GM12878 (cell line): ENCODE data around the gene ADAM10. TPM values are rescaled to one million over a fixed set of nuclear protein-coding genes. Genes with fewer than 3 reads are reported as not detected.

Experiments
- ATAC-seq: fragments of 200-7000 bp; cut with Tn5 transposase; 3 replicates; pipeline ENCODE4 v1.9.1; 2020; ENCODE audit warnings: mild to moderate bottlenecking, moderate library complexity
- BruUV-seq: library from RNA; stranded (reverse); fragments of 400-500 nt; replicated peaks from 2 replicates; lab custom pipeline; 2021; lab: Mats Ljungman, UMichigan
- CTCF ChIA-PET: fragments of 300-600 bp; sonication (Branson Sonifier 250); formaldehyde crosslinking; extraction: SDS; loops from one replicate; lab custom pipeline; 2021; ENCODE audit warnings: inconsistent platforms; lab: Yijun Ruan, JAX
- POLR2A ChIA-PET: fragments of 350-600 bp; formaldehyde crosslinking; extraction: SDS; loops from one replicate; lab custom pipeline; 2021; ENCODE audit warnings: inconsistent platforms; lab: Charles Lee
- RAD21 ChIA-PET: fragments of 300-600 bp; sonication (Branson Sonifier 250); formaldehyde crosslinking; loops from one replicate; lab custom pipeline; 2023; ENCODE audit warnings: antibody characterized with exemption; ENCODE audit not compliant: unreplicated experiment; lab: Charles Lee
- SMC1A ChIA-PET: fragments of 300-600 bp; sonication (Branson Sonifier 250); formaldehyde crosslinking; loops from one replicate; lab custom pipeline; 2023; ENCODE audit not compliant: unreplicated experiment, uncharacterized antibody; lab: Charles Lee
- DNase-seq: peaks from one replicate; pipeline ENCODE4 v3.0.0-alpha.2; 2011; ENCODE audit warnings: low read depth, low spot score
- FAIRE-seq: peaks from 3 replicates; lab custom pipeline; 2011; peaks lifted over from hg19 to GRCh38; lab: Jason Lieb, UNC
- H2AFZ ChIP-seq: 2 replicates; pipeline ENCODE4 v1.6.0; 2011; ENCODE audit warnings: low read depth, low read length, control low read depth; ENCODE audit not compliant: control insufficient read depth
- H3K27ac ChIP-seq: 2 replicates; pipeline ENCODE4 v1.5.1; 2011; ENCODE audit warnings: control low read depth; ENCODE audit not compliant: control insufficient read depth, insufficient read depth
- H3K27me3 ChIP-seq, 2 experiments: replicated peaks in 1 of 2; 2 replicates each; pipeline versions ENCODE4 v1.6.0 to v1.6.1; 2011; ENCODE audit warnings: low read length in 1 of 2; ENCODE audit not compliant: control insufficient read depth in 2 of 2, insufficient read depth in 2 of 2
- H3K36me3 ChIP-seq, 2 experiments: 2 replicates each; pipeline ENCODE4 v1.5.1; 2011; ENCODE audit warnings: low read length in 1 of 2; ENCODE audit not compliant: control insufficient read depth in 2 of 2, insufficient read depth in 2 of 2
- H3K4me1 ChIP-seq: 2 replicates; pipeline ENCODE4 v1.6.1; 2011; ENCODE audit warnings: mild to moderate bottlenecking, low read length, moderate library complexity, mixed read lengths; ENCODE audit not compliant: control insufficient read depth, insufficient read depth
- H3K4me2 ChIP-seq: 2 replicates; pipeline ENCODE4 v1.6.0; 2011; ENCODE audit warnings: control low read depth; ENCODE audit not compliant: control insufficient read depth, insufficient read depth
- H3K4me3 ChIP-seq: fragments of 200-600 bp; sonication (generic); 2 replicates; pipeline ENCODE4 v1.5.1; 2016
- H3K79me2 ChIP-seq: 2 replicates; pipeline ENCODE4 v1.6.0; 2011; ENCODE audit warnings: low read length; ENCODE audit not compliant: control insufficient read depth, insufficient read depth
- H3K9ac ChIP-seq: 2 replicates; pipeline ENCODE4 v1.8.0; 2011; ENCODE audit warnings: low read length, control low read depth, mixed read lengths; ENCODE audit not compliant: control insufficient read depth, insufficient read depth
- H3K9me3 ChIP-seq: replicated peaks from 3 replicates; pipeline ENCODE4 v1.5.1; 2011; ENCODE audit warnings: mild to moderate bottlenecking, low read length; ENCODE audit not compliant: control insufficient read depth, insufficient read depth
- H4K20me1 ChIP-seq: 2 replicates; pipeline ENCODE4 v1.6.0; 2011; ENCODE audit not compliant: control insufficient read depth, insufficient read depth
- BCL3 ChIP-seq: IDR thresholded peaks from 2 replicates; pipeline ENCODE4 v1.6.1; 2011; ENCODE audit warnings: borderline replicate concordance, low read depth, mild to moderate bottlenecking, moderate library complexity, low read length; ENCODE audit not compliant: insufficient read depth, poor library complexity, severe bottlenecking
- E2F8 ChIP-seq: fragments of 450-650 bp; IDR thresholded peaks from 2 replicates; pipeline ENCODE4 v1.6.1; 2018; ENCODE audit warnings: mild to moderate bottlenecking, low read depth, moderate library complexity; ENCODE audit not compliant: partially characterized antibody
- IKZF1 ChIP-seq: fragments of 450-650 bp; conservative IDR thresholded peaks from 2 replicates; pipeline ENCODE4 v1.6.1; 2017; ENCODE audit warnings: antibody characterized with exemption, mild to moderate bottlenecking
- IRF4 ChIP-seq: IDR thresholded peaks from 2 replicates; pipeline ENCODE4 v1.6.1; 2011; ENCODE audit warnings: low read depth, low read length
- JUND ChIP-seq: IDR thresholded peaks from 2 replicates; pipeline ENCODE4 v1.6.1; 2012; ENCODE audit warnings: low read depth, mild to moderate bottlenecking, low read length, improper control_type of control experiment, moderate library complexity
- MTA3 ChIP-seq: IDR thresholded peaks from 2 replicates; pipeline ENCODE4 v1.6.1; 2012; ENCODE audit warnings: low read length, inconsistent platforms, borderline replicate concordance
- NR2F1 ChIP-seq: fragments of 450-650 bp; conservative IDR thresholded peaks from 2 replicates; pipeline ENCODE4 v1.6.1; 2017; ENCODE audit warnings: mild to moderate bottlenecking
- PBX3 ChIP-seq: IDR thresholded peaks from 2 replicates; pipeline ENCODE4 v1.6.1; 2011; ENCODE audit warnings: mild to moderate bottlenecking, low read depth, low read length, moderate library complexity; ENCODE audit not compliant: insufficient replicate concordance
- PML ChIP-seq: IDR thresholded peaks from 2 replicates; pipeline ENCODE4 v1.6.1; 2012; ENCODE audit warnings: low read length, inconsistent platforms
- RAD21 ChIP-seq: IDR thresholded peaks from 2 replicates; pipeline ENCODE4 v1.6.1; 2011; ENCODE audit warnings: mild to moderate bottlenecking, low read depth, low read length, moderate library complexity; ENCODE audit not compliant: insufficient read depth
- SIN3A ChIP-seq: IDR thresholded peaks from 2 replicates; pipeline ENCODE4 v1.6.1; 2012; ENCODE audit warnings: low read depth, low read length, improper control_type of control experiment
- SMC3 ChIP-seq: IDR thresholded peaks from 2 replicates; pipeline ENCODE4 v1.6.1; 2011; ENCODE audit warnings: low read length, improper control_type of control experiment, borderline replicate concordance
- WGBS: methylation state at CpG from one replicate; pipeline ENCODE4 v1.1.6; 2016; ENCODE audit warnings: low lambda C conversion rate; ENCODE audit not compliant: insufficient replicate concordance, insufficient coverage; ENCODE audit errors: missing lambda C conversion rate; 5-methylcytosine and 5-hydroxymethylcytosine counted together
- in situ Hi-C: fragments of 300-500 bp; cut with MboI; formaldehyde crosslinking; loops from 9 replicates; pipeline ENCODE4 v1.14.3; 2018; ENCODE audit warnings: mixed read lengths
- intact Hi-C: fragments of 100-400 bp; cut with micrococcal nuclease; formaldehyde crosslinking; loops from one replicate; pipeline ENCODE4 v1.14.2; 2022; ENCODE audit not compliant: unreplicated experiment
- polyA plus RNA-seq, 11 experiments: library from polyadenylated mRNA; depleted of rRNA in 4 of 11; unstranded in 6 of 11; stranded (reverse) in 5 of 11; fragments of >200 nt; fragmentation: Nextera tagmentation in 4 of 11; fragmentation: Illumina TruSeq in 1 of 11; extraction: Ambion mirVana in 4 of 11; extraction: Trizol in 1 of 11; gene quantifications; 1 replicate in 1 of 11; 2 replicates in 10 of 11; pipeline versions ENCODE4 v1.2.1 to v1.2.3, GENCODE V29; 2011 to 2016; ENCODE audit warnings: inconsistent platforms in 2 of 11, missing spikeins in 2 of 11, low read depth in 1 of 11
- total RNA-seq, 4 experiments: library from RNA; depleted of rRNA in 3 of 4; stranded (reverse); fragments of >200 nt in 3 of 4; fragmentation: Illumina TruSeq in 1 of 4; extraction: Trizol in 1 of 4; gene quantifications; 2 replicates each; pipeline versions ENCODE4 v1.2.1 to v1.2.3, GENCODE V29; 2013 to 2021

ADAM10 gene
- total and polyA plus RNA-seq, 10 of the 15 experiments (the other 5 are each of a cell fraction or from before 2014, with no cell fraction given) = 10.0 to 88.9 (median 51.7) TPM

- Histone ChIP-seq H3K27ac (no peak overlapping the region), H2AFZ (no peak overlapping the region), H3K4me3 (no peak overlapping the region), H3K9ac (no peak overlapping the region), H3K4me2 (no peak overlapping the region), H4K20me1 (no peaks in the 10 kb centered on the region)
- intact Hi-C loops (no loop called here), in situ Hi-C loops (no loop called here)
- POLR2A ChIA-PET = no interaction called here
- SMC1A ChIA-PET = no interaction called here
- RAD21 ChIA-PET = no interaction called here
- DNase-seq = no peak
- TF ChIP-seq IKZF1 (no peak), PML (no peak), JUND (no peak), BCL3 (no peak), SIN3A (no peak)
- TF ChIP-seq, all 136 proteins: peak for 0
- Histone ChIP-seq H3K9me3 (no peaks in the 10 kb centered on the region; the same call in 2 of the 3 replicates), H3K79me2 (no peaks in the 10 kb centered on the region), H3K36me3 (peaks cover 0 to 9% of the 10 kb centered on the region in 2 experiments; a peak in 1 of 4 replicates), H3K27me3 (no peaks in the 10 kb centered on the region), H3K4me1 (no peaks in the 10 kb centered on the region)
- 86% methylated on average over 4 of the region's 4 CpGs for WGBS
- CTCF ChIA-PET = interaction anchor here (0.7 kb wide), 1 partner anchor 372 kb away, joined by 3 read pairs; no protein-coding TSS in a partner anchor
- ATAC-seq (no peak), FAIRE-seq (no peak)
- BruUV-seq = no TSS peak
Observed at GRCh38 chr15:58641660-58642059, 107.8 kb downstream of the ADAM10 start.

- no peaks in the 10 kb centered on the region for H3K79me2 ChIP-seq
- no peak overlapping the region for H3K9ac ChIP-seq
- H3K27me3 ChIP-seq = no peaks in the 10 kb centered on the region
- H2AFZ ChIP-seq = no peak overlapping the region
- H3K4me3 ChIP-seq = no peak overlapping the region
- H3K27ac ChIP-seq = no peak overlapping the region
- H3K36me3 ChIP-seq = peaks cover 0 to 9% of the 10 kb centered on the region in 2 experiments; a peak in 1 of 4 replicates
- ChIA-PET RAD21 (no interaction called here), SMC1A (interaction anchor here (0.8 to 1.9 kb wide), 7 partner anchors 9 to 412 kb away, joined by 3 to 5 read pairs (median 3); no protein-coding TSS in a partner anchor), POLR2A (no interaction called here), CTCF (interaction anchor here (0.6 to 1.5 kb wide), 3 partner anchors 9 to 120 kb away, joined by 3 to 5 read pairs (median 3); no protein-coding TSS in a partner anchor)
- 96% methylated on average over 1 of the region's 1 CpG for WGBS
- in situ Hi-C loops (no loop called here), intact Hi-C loops (no loop called here)
- ATAC-seq (no peak), DNase-seq (no peak), FAIRE-seq (no peak)
- H3K4me1 ChIP-seq = no peaks in the 10 kb centered on the region
- no peak overlapping the region for H3K4me2 ChIP-seq
- no peaks in the 10 kb centered on the region; the same call in 2 of the 3 replicates for H3K9me3 ChIP-seq
- H4K20me1 ChIP-seq = no peaks in the 10 kb centered on the region
- BruUV-seq = no TSS peak
- no peak for TF ChIP-seq SMC3
- TF ChIP-seq E2F8 = no peak
- TF ChIP-seq PBX3 = no peak
- no peak for TF ChIP-seq MTA3
- no peak for TF ChIP-seq NR2F1
- TF ChIP-seq RAD21 = no peak
- no peak for TF ChIP-seq IRF4
Observed at GRCh38 chr15:58639992-58640391, 109.5 kb downstream of the ADAM10 start.
